NCI-H2107 treated with DMSO at 0.1 percent for 48 hours (cell line): ENCODE data around the gene MXD4.
"Not testable (repeated sequence)": the region's sequence is repeated elsewhere in the genome, so short reads cannot be mapped to it uniquely, and the experiment has no call there.

Experiments used
- DNase-seq: peaks from one replicate; lab custom pipeline; 2025; ENCODE audit not compliant: unreplicated experiment; lab: John Stamatoyannopoulos, UW

MXD4 gene

DNA sequence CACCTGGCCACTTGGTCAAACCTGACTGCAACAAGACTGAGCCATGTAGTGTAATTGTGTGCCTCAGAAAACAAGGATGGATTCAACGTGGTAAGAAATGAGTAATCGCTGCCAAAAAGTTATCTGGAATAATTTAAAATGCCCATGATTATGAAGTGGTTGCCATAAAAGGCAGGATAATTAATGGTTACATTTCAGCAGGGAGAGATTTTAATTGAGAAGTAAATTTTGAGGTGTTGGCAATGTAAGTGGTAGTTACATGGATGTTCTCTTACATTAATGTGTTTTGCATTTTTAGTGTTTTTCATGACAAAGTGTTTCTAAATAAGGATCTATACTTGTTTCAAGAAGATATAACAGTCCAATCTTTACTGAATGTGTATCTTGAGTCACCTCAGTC lies 35.6 kb downstream of the MXD4 start:
- no peak for DNase-seq

DNA sequence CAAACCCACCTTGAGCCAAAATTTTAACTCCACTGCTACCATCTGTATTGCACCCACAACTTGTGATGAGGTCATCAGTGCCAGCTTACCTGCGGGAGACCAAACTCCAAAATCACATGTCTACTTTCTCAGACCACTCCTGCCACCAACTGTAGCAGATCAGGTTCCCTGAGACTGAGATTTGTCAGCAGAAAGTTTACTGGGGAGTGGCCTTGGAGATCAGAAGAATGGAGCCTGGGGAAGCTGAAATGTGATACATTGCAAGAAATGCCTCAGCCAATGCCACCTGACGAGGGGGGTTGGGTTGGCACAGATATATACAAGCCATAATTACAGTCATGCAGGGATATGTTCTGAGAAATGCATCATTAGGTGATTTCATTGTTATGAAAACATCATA lies 39.1 kb downstream of the MXD4 start:
- peak; percentile 75 for DNase-seq

DNA sequence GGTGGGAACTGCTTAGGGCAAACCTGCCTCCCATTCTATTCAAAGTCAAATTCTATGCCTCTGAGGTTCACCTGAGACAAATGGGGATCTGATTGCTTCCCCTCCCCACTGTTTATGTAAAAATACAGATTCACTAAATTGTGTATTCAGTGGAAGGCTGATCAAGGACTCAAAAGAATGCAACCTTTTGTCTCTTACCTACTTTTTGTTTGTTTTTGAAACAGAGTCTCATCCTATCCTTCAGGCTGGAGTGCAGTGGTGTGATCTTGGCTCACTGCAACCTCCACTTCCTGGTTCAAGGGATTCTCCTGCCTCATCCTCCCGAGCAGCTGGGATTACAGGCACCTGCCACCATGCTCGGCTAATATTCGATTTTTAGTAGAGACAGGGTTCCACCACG lies 40.5 kb downstream of the MXD4 start:
- not testable (repeated sequence) for DNase-seq

DNA sequence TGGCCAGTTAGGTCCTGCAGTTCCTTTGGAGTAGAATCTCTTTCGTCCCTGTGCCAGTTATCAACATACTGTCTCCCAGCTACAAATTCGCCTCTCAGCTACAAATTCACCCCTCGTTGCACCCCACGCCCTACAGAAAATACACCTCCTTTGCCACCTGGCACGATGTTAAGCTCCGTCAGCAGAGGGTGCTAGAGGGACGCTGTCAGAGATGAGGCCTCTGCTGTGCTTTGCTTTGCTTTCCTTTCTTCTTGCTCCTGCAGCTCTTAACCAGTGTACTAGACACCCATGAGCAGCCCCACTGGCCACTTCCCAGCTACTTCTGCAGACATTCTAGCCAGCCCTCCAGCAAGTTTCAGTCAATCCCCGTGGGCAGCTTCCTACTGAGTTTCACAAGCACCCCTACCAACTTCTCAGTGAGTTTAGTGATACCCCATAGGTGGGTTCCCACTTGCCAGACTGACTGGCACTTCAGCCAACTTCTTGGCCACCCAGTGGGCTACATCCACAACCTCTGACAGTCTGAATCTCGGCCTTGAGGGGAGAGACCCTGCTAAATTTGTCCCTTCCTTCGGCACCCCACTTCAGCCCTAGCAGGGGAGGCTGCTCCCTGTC lies 41.8 kb downstream of the MXD4 start:
- peak; percentile 56 for DNase-seq

DNA sequence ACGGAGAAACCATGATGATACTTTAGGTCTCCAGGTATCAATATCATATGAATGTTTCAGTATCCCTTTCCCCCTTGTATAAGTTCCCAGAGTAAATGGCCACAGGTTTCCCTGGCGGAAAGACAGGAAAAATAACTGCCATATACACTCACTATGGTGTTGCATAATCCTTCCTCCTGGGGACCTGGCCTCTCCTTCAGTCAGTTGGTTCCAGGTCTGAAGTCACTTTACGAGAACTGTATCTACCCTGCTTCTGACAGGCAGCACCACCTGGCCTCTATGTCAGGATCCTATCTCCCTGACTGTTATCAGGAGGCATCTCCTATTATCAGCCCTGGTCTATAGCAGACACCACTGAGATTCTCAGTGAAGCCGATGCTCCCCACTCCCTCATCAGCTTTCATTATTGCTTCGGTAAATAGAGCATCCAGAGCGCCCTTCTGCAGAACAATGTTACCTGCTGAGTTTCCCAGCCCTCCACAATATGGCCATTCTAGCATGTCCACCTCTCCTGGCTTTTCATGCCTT lies 42.6 kb downstream of the MXD4 start:
- DNase-seq = no peak

DNA sequence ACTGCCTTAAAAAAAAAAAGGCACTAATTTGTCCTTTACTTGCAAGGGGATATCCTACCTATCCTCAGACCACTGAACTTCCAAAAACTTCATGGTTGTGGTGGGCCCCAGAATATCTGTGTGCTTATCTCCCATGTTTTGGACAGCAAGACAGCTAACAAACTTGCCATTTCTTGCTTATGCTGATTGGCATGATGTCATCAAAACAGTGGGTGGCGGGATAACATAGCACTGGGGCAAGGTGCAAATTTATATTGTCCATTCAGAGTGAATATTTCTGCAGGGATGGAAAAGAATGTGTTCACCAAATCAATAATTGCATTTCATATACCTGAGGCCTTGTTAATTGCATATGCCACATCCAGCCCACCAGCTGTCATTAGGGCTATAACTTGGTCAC lies 43.5 kb downstream of the MXD4 start:
- no peak for DNase-seq

DNA sequence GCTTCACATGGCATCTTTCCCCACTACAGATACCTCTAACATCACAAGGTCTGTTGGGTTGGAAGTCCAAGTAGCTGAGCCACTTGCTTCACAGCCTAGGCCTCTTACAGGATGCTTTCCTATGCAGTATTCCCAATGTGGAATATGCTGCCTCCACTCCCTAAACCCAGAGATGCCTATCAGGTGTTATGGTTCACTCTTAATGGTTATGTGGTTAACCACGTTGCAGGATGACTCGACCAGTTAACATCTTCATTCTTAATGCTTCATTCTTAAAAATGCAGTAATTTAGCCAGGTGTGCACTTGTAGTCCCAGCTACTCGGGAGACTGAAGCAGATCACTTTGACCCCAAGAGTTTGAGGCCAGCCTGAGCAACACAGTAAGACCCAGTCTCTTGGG lies 44.2 kb downstream of the MXD4 start:
- no peak for DNase-seq

DNA sequence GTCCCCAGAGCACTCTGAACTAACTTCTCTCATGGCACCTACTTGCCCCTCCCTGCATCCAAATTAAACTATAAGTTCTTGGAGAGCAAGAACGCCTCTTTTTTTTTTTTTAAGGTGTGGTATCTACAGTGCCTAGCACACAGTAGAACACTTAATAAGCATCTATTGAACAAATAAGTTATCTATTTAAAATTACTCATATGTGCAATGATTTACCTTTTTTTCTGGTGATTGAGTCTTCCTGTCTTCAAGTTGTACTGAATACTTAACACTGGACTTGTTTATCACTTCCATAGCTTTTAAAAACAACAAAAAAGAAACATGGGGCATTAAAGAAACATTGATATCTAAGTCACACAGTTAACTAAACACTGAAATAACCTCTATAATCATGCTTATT lies 49.1 kb downstream of the MXD4 start:
- DNase-seq = no peak

DNA sequence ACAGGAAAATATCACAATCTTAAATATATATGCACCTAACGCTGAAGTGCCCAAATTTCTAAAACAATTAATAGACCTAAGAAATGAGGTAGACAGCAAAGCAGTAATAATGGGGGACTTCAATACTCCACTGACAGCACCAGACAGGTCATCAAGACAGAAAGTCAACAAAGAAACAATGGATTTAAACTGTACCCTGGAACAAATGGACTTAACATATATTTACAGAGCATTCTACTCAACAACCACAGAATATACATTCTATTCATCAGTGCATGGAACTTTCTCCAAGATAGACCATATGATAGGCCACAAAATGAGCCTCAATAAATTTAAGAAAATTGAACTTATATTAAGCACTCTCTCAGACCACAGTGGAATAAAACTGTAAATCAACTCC lies 59.1 kb downstream of the MXD4 start:
- not testable (repeated sequence) for DNase-seq
